ENCODE data around the gene HNRNPLL.
A peak's percentile ranks its signal among the peaks of the same experiment; 100 is the strongest.

Gene HNRNPLL

DNA sequence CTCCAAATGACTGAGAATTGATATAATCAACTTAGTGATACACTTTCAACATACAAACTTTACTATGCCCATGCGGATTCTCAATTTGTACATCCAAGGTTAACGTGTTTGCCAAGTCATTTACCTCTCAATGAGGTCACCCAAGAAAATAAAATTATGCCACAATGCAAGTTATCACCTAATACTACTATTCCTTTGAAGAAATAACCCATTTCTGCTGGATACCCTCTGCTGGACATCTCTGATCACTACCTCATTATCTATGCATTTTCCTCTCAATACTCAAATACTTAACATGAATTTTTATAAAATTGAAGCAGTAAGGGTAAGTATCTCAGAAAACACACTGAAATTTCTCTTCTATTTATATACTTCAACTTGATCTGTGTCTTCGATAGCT lies 12.7 kb downstream of the HNRNPLL start:
- Histone ChIP-seq H3K18ac (ENCODE audit: low read length) (no peak overlapping the region), H4K8ac (ENCODE audit: low read depth, low read length) (no peak overlapping the region), H3K4me1 (ENCODE audit: control insufficient read depth in 1 of 2, insufficient read depth in 2 of 2, low read length in 2 of 2) (no peaks in the 10 kb centered on the region), H2AK5ac (ENCODE audit: low read length) (no peak overlapping the region), H4K91ac (ENCODE audit: low read depth, low read length) (no peak overlapping the region), H3K4me3 (ENCODE audit: low read depth, low read length) (no peak overlapping the region), H4K12ac (ENCODE audit: low read depth, low read length) (no peak overlapping the region), H3K9ac (ENCODE audit: low read length) (no peak overlapping the region), H3K9me3 (ENCODE audit: insufficient read depth, low read depth, low read length) (no peaks in the 10 kb centered on the region), H3K27ac (ENCODE audit: low read depth, low read length) (no peak overlapping the region), H3K4me2 (ENCODE audit: low read length) (no peak overlapping the region), H3K4ac (ENCODE audit: low read depth, low read length) (no peak overlapping the region), H2AFZ (ENCODE audit: insufficient read depth, low read length, poor library complexity) (no peak overlapping the region), H2BK12ac (ENCODE audit: low read length) (no peak overlapping the region), H3K27me3 (ENCODE audit: insufficient read depth, low read length) (no peaks in the 10 kb centered on the region), H2BK120ac (ENCODE audit: insufficient read depth, low read length, poor library complexity) (no peak overlapping the region), H3K14ac (ENCODE audit: low read length) (no peak overlapping the region), H3K23ac (ENCODE audit: low read length) (no peak overlapping the region), H3K36me3 (ENCODE audit: control insufficient read depth in 1 of 2, insufficient read depth in 2 of 2, low read length in 2 of 2) (peaks cover 2 to 5% of the 10 kb centered on the region in 2 experiments), H3K79me2 (ENCODE audit: control insufficient read depth, insufficient read depth, low read length, poor library complexity) (peaks cover 5% of the 10 kb centered on the region), H3K79me1 (ENCODE audit: low read length) (no peaks in the 10 kb centered on the region), H2BK5ac (ENCODE audit: low read depth, low read length, poor library complexity) (no peak overlapping the region)
- DNase-seq: peak in 1 of 2 donors; percentile 21
- no CpG with 5 or more reads among the region's 3 CpGs for WGBS (ENCODE audit: extremely low coverage, insufficient coverage, insufficient read length)

DNA sequence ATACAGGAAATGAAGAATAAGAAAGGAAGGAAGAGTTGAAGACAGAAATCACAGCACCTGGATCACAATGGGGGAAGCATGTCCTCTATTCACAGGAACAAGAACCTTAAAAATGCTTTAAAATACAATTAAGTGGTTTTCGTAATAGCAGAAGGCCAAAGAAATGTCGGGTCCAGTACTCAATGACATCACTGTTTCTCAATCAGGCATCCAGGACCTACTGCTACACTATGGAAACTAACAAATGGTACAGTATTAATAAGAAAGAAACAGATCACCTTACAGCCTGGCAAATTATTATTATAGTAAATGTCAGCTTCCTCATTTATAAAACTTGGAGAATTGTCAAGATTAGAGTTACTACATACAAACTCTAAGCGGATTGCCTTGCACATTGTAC lies 15.8 kb downstream of the HNRNPLL start:
- no peak for DNase-seq
- no peaks in the 10 kb centered on the region for H3K27me3 ChIP-seq (ENCODE audit: insufficient read depth, low read length)
- H3K27ac ChIP-seq (ENCODE audit: low read depth, low read length): no peak overlapping the region
- H3K79me2 ChIP-seq (ENCODE audit: control insufficient read depth, insufficient read depth, low read length, poor library complexity): no peaks in the 10 kb centered on the region
- no peak overlapping the region for H2BK5ac ChIP-seq (ENCODE audit: low read depth, low read length, poor library complexity)
- no peak overlapping the region for H4K12ac ChIP-seq (ENCODE audit: low read depth, low read length)
- H3K23ac ChIP-seq (ENCODE audit: low read length): no peak overlapping the region
- no peak overlapping the region for H2AFZ ChIP-seq (ENCODE audit: insufficient read depth, low read length, poor library complexity)
- no peak overlapping the region for H3K14ac ChIP-seq (ENCODE audit: low read length)
- no peak overlapping the region for H3K18ac ChIP-seq (ENCODE audit: low read length)
- peaks cover 7 to 8% of the 10 kb centered on the region in 2 experiments for H3K36me3 ChIP-seq (ENCODE audit: control insufficient read depth in 1 of 2, insufficient read depth in 2 of 2, low read length in 2 of 2)
- H3K4me1 ChIP-seq (ENCODE audit: control insufficient read depth in 1 of 2, insufficient read depth in 2 of 2, low read length in 2 of 2): no peaks in the 10 kb centered on the region
- no peak overlapping the region for H2AK5ac ChIP-seq (ENCODE audit: low read length)
- H3K4ac ChIP-seq (ENCODE audit: low read depth, low read length): no peak overlapping the region
- no peak overlapping the region for H3K4me3 ChIP-seq (ENCODE audit: low read depth, low read length)
- H3K4me2 ChIP-seq (ENCODE audit: low read length): no peak overlapping the region
- H2BK120ac ChIP-seq (ENCODE audit: insufficient read depth, low read length, poor library complexity): no peak overlapping the region
- no peak overlapping the region for H4K91ac ChIP-seq (ENCODE audit: low read depth, low read length)
- H3K9me3 ChIP-seq (ENCODE audit: insufficient read depth, low read depth, low read length): no peaks in the 10 kb centered on the region
- WGBS (ENCODE audit: extremely low coverage, insufficient coverage, insufficient read length): no CpG with 5 or more reads among the region's 3 CpGs
- H2BK12ac ChIP-seq (ENCODE audit: low read length): no peak overlapping the region
- H3K79me1 ChIP-seq (ENCODE audit: low read length): no peaks in the 10 kb centered on the region
- no peak overlapping the region for H4K8ac ChIP-seq (ENCODE audit: low read depth, low read length)
- H3K9ac ChIP-seq (ENCODE audit: low read length): no peak overlapping the region

DNA sequence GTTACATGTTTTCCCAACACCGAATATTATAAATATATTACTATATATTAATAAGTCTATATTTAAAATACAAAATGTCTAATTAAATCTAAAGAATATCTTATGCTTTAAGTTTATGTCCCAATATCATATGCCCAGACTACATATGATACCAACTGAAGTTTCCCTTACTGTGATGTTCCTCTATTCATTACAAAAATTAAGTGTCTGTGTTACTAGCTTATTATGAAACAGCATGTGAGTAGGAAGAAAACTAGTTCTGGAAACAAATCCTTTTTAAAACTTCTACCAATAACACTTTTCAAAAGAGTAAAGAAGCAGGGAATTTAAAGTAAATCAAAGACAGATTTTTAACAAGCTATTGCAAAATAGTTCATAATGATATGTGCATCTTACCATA lies 17.8 kb downstream of the HNRNPLL start:
- no peaks in the 10 kb centered on the region for H3K9me3 ChIP-seq (ENCODE audit: insufficient read depth, low read depth, low read length)
- H3K9ac ChIP-seq (ENCODE audit: low read length): no peak overlapping the region
- H3K14ac ChIP-seq (ENCODE audit: low read length): no peak overlapping the region
- no peak overlapping the region for H4K12ac ChIP-seq (ENCODE audit: low read depth, low read length)
- H2AK5ac ChIP-seq (ENCODE audit: low read length): no peak overlapping the region
- no peak overlapping the region for H2BK12ac ChIP-seq (ENCODE audit: low read length)
- no peak overlapping the region for H2AFZ ChIP-seq (ENCODE audit: insufficient read depth, low read length, poor library complexity)
- no peak overlapping the region for H2BK5ac ChIP-seq (ENCODE audit: low read depth, low read length, poor library complexity)
- no peak overlapping the region for H3K27ac ChIP-seq (ENCODE audit: low read depth, low read length)
- H3K23ac ChIP-seq (ENCODE audit: low read length): no peak overlapping the region
- no peak overlapping the region for H3K18ac ChIP-seq (ENCODE audit: low read length)
- H4K8ac ChIP-seq (ENCODE audit: low read depth, low read length): no peak overlapping the region
- peaks cover 6 to 11% of the 10 kb centered on the region in 2 experiments for H3K36me3 ChIP-seq (ENCODE audit: control insufficient read depth in 1 of 2, insufficient read depth in 2 of 2, low read length in 2 of 2)
- no peak overlapping the region for H4K91ac ChIP-seq (ENCODE audit: low read depth, low read length)
- H3K79me2 ChIP-seq (ENCODE audit: control insufficient read depth, insufficient read depth, low read length, poor library complexity): no peaks in the 10 kb centered on the region
- H3K79me1 ChIP-seq (ENCODE audit: low read length): no peaks in the 10 kb centered on the region
- H3K4me2 ChIP-seq (ENCODE audit: low read length): no peak overlapping the region
- H3K4me3 ChIP-seq (ENCODE audit: low read depth, low read length): no peak overlapping the region
- H3K27me3 ChIP-seq (ENCODE audit: insufficient read depth, low read length): no peaks in the 10 kb centered on the region
- no peak overlapping the region for H2BK120ac ChIP-seq (ENCODE audit: insufficient read depth, low read length, poor library complexity)
- no peaks in the 10 kb centered on the region for H3K4me1 ChIP-seq (ENCODE audit: control insufficient read depth in 1 of 2, insufficient read depth in 2 of 2, low read length in 2 of 2)
- H3K4ac ChIP-seq (ENCODE audit: low read depth, low read length): no peak overlapping the region
- DNase-seq: no peak
- WGBS (ENCODE audit: extremely low coverage, insufficient coverage, insufficient read length): no CpG with 5 or more reads among the region's 1 CpG

DNA sequence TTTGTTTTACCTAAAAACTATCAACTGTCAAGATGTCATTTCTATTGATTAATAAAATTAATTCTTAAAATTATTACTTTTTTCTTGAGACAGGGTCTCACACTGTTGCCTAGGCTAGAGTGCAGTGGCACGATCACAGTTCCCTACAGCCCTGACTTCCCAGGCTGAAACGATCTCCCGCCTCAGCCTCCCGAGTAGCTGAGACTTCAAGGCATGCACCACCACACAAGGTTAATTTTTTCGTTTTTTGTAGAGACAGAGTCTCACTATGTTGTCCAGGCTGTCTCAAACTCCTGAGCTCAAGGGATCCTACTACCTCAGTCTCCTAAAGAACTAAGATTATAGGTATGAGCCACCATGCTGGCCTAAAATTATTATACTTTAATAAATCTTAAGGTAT lies 18.7 kb downstream of the HNRNPLL start:
- no peak overlapping the region for H3K27ac ChIP-seq (ENCODE audit: low read depth, low read length)
- no peak overlapping the region for H2BK120ac ChIP-seq (ENCODE audit: insufficient read depth, low read length, poor library complexity)
- no CpG with 5 or more reads among the region's 5 CpGs for WGBS (ENCODE audit: extremely low coverage, insufficient coverage, insufficient read length)

More for the DNA sequence above, 18.7 kb downstream of the HNRNPLL start:
- Histone ChIP-seq H2AFZ (ENCODE audit: insufficient read depth, low read length, poor library complexity) (no peak overlapping the region), H2BK5ac (ENCODE audit: low read depth, low read length, poor library complexity) (no peak overlapping the region), H2AK5ac (ENCODE audit: low read length) (no peak overlapping the region), H3K4me2 (ENCODE audit: low read length) (no peak overlapping the region), H3K14ac (ENCODE audit: low read length) (no peak overlapping the region), H3K4me3 (ENCODE audit: low read depth, low read length) (no peak overlapping the region), H3K23ac (ENCODE audit: low read length) (no peak overlapping the region), H3K9me3 (ENCODE audit: insufficient read depth, low read depth, low read length) (no peaks in the 10 kb centered on the region), H3K79me2 (ENCODE audit: control insufficient read depth, insufficient read depth, low read length, poor library complexity) (no peaks in the 10 kb centered on the region), H3K27me3 (ENCODE audit: insufficient read depth, low read length) (no peaks in the 10 kb centered on the region), H4K12ac (ENCODE audit: low read depth, low read length) (no peak overlapping the region), H3K18ac (ENCODE audit: low read length) (no peak overlapping the region), H2BK12ac (ENCODE audit: low read length) (no peak overlapping the region), H3K4ac (ENCODE audit: low read depth, low read length) (no peak overlapping the region), H3K36me3 (ENCODE audit: control insufficient read depth in 1 of 2, insufficient read depth in 2 of 2, low read length in 2 of 2) (peaks cover 6 to 11% of the 10 kb centered on the region in 2 experiments), H3K9ac (ENCODE audit: low read length) (no peak overlapping the region), H3K79me1 (ENCODE audit: low read length) (no peaks in the 10 kb centered on the region), H4K8ac (ENCODE audit: low read depth, low read length) (no peak overlapping the region), H3K4me1 (ENCODE audit: control insufficient read depth in 1 of 2, insufficient read depth in 2 of 2, low read length in 2 of 2) (no peaks in the 10 kb centered on the region), H4K91ac (ENCODE audit: low read depth, low read length) (no peak overlapping the region)
- DNase-seq: no peak

Data from trophoblast cell (in vitro differentiated cells and primary cell).